Hematopoietic multipotent progenitor cell treated with erythropoietin and hydrocortisone succinate and interleukin-3 and kit ligand, for 6 days (in vitro differentiated cells): ENCODE measurements around the gene FOSL1.
A peak's percentile ranks its signal among the peaks of the same experiment; 100 is the strongest.

Experiments
- DNase-seq: peaks from one replicate; pipeline ENCODE4 v3.0.0-alpha.2; 2015

The FOSL1 gene

DNA sequence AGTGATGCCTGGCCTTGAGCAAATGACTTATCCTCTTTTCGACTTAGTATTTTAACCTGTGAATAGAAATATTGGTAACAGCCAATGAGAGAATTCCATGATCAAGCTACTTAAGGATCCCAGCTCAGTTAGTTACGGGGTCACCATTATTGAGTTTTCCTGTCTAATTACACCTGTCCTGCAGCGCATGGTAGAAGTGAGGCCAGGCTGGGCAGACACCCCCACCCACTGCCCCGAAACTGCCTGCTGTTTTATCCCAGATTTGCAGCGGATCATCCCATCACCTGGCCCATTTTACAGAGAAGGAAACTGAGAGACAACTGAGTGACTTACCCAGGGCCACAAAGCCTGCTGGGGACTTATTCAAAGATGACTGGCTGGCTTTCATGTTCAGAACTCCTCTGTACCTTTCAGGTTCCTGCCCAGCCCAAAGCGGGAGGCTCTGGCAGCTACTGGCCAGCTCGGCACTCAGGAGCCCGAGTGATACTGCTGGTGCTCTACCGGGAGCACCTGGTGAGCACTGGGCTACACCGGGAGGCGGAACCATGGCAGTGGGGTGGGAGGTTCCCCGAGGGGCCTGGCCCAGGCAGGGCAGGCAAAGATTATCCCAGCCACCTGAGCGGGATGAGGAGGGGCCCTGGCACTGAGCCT, 38.5 kb downstream of the FOSL1 start:
- DNase-seq: no peak

DNA sequence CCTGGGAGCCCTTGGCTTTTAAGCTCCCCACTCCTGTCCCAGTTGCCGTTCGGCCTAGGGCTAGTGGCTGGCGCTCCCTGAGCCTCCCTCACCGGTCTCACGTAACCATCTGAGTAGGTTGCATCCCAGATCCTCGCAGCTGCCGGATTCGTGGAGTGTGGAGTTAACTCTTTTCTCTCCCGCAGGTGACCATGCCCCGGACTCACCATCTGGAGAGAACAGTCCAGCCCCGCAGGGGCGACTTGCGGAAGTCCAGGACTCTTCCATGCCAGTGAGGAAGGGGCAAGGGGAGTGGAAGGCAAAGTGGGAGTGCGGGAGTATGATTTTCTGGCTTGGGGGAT, 39.1 kb downstream of the FOSL1 start:
- no peak for DNase-seq

DNA sequence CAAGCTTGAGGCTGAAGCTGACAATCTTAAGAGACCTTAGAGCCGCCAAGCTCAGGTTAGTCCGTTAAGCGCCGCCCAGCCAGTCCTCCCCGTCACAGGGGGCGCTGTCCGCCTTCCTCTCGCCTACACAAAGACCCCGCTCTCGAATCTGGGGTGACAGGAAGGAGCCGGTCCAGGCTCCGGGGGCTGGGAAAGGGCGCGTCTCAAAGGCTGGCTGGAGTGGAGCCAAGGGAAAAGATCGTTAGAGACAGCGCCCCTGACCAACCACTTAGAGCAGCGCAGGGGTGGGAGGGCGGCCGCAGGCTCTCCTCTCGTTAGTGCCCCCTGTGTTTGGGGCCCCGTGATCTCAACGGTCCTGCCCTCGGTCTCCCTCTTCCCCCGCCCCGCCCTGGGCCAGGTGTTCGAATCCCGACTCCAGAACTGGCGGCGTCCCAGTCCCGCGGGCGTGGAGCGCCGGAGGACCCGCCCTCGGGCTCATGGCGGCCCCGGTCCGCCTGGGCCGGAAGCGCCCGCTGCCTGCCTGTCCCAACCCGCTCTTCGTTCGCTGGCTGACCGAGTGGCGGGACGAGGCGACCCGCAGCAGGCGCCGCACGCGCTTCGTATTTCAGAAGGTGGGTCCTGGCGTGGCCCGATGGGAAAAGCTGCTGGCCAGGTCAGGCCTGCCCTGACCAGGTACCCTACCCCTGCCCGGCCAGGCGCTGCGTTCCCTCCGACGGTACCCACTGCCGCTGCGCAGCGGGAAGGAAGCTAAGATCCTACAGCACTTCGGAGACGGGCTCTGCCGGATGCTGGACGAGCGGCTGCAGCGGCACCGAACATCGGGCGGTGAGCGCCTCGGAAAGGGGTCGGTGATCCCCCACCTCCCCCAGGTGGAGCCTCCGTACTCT, 39.7 kb downstream of the FOSL1 start, which contains the start of gene MUS81:
TSS of gene MUS81 (plus strand) at position 156 of the 887 bp plus-strand sequence. CDS start at position 477, 321 bp downstream.
- DNase-seq: peak; percentile 100

DNA sequence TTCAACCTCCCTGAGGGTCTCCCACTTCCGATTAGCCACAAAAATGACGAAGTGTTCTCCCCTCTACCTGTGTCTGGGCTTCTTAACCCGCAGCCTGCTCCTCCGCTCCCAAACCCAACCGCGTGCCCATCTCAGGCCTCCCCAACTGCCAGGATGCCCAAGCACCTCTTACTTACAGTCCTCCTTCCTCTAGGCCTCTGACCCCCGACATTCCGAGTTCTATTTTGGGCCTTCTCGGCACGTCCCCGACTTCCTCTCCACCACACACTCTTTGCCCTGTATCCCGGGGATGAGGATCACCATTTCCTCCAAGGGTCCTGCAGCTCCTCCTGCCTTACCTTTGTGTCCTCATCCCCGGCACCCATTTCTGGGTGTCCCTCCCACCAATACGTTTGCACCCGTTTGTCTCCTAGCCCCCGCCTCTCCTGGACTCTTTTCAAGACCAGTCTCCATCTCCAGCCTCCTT, 40.3 kb downstream of the FOSL1 start:
- no peak for DNase-seq

DNA sequence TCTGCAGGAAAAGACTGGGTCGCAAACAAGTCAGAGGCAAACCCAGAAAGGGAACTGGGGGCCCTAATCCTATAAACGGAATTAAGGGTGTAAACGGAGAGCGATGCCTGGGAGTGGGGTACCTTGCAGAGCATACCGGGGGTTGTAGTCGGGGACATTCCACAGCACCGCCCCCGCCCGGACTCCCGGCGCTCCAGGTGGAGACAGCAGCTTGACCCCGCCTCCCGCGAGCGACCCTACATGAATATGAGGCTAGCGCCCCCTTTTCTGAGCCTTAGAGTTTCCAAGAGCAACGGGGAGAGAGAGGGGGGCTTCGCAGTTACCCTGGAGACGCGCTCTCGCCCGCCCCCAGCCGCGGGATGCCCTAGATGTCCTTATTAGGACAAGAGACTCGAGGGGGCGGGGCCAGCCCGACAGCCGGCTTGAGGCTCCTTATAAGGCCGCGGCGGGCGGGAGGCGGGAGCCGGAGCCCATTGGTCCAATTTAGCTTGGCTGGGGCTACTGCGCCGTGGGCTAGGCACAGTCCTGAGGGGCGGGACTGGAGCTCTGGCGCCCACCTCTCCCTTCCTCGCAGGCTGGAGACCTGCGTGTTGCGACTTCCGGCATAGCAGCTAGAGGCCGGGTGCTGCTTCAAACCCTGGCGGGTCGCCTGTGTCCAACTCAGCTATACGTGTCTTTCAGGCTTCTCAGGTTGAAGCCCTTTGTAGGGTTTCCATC, 40.9 kb downstream of the FOSL1 start:
- peak; percentile 100 for DNase-seq

DNA sequence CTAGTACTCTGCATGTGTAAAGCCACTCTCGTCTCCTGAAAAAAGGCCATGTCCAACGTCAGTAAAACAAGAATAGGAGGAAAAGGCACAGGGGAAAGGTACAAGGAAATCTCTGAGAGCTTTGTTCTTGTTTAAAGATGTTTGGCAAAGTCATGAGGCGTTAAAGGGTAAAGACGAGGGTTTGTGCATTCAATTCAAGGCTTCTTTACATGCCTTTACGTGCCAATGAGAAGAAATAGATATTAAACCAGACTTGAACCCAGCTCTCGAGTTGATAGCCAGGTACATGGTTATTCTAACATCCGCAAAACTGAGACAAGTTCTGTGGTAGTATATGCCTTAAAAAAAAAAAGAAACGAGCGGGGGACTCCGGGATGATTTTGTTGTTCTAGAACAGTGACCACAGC, 41.5 kb downstream of the FOSL1 start:
- DNase-seq: peak; percentile 51

DNA sequence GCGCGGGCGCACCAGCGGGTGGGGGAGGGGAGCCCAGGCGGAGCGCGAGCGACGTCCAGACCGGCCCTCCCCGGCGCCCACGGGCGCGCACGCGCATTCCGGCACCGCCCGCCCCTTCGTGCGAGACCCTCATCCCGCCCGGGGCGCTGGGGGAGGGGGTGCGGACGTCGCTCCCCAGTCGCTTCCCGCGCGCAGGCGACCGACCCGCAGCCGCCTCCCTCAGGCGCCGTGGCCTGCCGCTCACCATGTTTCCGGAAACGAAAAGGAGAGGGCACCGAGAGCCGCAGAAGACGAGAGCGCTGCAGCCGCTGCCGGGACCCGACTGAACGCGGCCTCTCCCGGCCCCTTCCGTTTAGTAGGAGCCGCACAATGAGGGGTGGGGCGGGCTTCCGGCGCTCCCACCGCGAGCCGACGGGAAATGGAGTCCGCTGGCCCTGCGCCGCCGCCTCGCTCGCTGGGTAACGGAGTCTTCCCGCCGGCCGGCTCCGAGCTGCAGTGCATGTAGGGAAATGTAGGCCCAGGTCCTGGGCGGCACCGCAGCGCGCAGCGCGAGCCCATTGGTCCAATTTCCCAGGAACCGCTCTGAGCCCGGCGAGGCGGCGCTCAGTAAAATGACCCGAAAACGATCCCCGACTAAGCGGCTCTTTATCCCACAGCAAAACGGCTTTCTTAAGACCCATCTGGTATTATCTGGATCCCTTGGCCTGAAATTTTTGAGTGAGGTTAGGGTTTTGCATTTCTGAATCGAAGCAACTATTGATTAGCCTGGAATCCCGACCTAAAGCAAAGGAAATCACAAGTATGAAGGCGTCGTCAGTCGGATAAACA, 42.1 kb downstream of the FOSL1 start, which contains the start of gene CFL1:
TSS of gene CFL1 (minus strand) at position 328 of the 828 bp plus-strand sequence. CDS start at position 247, 81 bp downstream.
- DNase-seq: peak; percentile 98

DNA sequence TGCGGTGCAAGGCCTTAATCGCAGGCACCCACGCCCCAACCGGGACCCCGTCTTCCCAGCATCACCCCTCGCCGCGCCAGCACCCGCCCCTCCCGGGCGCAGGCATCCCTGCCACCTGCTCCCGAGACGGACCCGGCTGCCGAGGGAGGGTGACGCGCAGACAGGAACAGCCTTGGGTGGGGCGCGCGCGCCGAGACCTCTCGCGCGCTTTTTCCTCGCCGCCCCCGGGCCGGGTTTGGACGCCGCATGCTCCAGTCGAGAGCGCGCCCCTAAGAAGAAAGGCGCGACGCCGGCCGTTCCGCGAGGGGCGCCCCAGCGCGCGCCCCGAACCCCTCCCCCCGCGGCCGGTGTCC, 42.7 kb downstream of the FOSL1 start:
- DNase-seq: peak; percentile 59

DNA sequence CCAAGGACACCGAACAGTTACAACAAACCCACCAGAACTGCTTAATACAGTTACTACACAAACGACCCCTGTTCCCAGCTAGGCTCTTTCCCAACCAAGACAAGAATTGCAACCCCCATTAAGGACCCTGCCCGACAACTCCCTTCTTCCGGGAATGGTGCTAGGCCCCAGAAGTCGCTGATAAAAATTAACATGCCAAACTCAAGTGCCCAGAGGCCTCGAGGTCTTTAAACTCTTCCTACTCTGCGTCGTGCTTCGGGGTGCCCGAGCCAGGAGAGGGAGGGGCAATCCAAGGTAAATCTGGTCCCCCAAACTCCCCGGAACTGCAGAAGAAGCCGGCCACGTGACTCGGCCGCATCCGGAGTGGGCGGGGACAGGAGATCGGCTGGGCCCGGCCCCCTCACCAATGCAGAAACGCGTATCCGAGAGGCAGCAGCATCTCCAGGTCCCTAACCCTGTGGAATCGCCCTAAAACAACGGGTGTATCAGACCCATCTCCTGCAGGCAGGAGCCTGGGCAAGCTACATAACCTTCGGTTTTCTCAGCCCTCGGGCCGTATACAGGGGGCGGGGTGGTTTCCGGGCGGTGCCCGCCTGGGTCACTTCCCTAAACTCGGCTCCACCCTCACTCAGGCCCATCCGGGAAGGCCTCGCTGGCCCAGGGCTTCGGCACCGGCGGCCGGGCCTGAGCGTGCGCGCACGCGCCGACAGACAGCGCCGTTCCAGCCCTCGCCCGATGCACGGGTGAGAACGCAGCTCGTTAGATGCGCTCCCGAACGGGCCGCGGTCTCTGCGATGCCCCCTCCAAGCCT, 43.3 kb downstream of the FOSL1 start:
- DNase-seq: peak; percentile 87

DNA sequence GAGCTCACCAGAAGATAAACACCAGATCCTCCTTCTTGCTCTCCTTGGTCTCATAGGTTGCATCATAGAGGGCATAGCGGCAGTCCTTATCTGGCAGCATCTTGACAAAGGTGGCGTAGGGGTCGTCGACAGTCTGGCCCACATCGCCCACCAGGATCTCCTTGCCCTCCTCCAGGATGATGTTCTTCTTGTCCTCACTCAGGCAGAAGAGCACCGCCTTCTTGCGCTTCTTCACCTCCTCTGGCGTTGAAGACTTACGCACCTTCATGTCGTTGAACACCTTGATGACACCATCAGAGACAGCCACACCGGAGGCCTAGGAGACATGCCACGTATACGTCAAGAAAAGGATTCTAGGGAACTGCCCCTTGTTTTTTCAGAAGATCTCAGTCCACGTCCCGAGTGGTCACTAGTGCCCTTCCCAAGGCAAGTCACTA, 44.2 kb downstream of the FOSL1 start:
- no peak for DNase-seq

DNA sequence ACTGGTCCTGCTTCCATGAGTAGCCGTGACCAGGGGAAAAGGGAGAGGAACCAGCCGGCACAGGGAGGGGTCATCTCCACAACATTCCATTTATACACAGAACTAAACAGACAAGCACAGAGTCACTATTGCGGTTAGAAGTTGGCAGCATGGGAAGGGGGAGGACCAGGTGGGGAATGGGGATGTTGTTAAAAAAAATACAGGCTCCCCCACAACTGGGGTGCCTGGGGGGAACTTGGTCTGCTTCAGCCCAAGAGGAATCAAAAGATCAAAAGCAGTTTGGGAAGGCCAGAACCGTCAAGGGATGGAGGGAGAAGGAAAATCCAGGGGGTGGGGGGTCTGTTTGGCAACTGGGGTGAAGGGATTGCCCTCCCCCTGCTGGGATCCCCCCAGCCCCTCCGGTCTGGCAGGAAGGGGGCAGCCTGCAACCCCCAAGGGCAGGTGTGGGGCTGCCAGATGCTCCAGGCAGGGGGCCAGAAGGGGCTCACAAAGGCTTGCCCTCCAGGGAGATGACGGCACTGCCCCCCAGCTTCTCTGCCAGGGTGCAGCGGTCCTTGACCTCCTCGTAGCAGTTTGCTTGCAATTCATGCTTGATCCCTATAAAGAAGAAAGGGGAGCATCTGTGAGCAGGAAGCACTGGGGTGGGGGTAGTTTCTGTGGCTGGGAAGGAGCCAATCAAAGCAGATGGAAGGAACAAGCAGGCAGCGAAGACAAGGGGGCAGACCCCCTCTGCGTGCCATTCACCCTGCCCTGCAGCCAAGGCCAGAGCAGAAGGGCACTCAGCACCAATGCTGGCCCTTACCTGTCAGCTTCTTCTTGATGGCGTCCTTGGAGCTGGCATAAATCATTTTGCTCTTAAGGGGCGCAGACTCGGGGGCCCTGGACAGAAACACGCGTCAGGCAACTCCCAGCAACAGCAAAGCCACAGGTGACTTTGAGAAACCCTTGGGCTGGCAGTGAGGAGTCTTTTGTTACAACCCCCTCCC, 45.0 kb downstream of the FOSL1 start:
- DNase-seq: peak; percentile 0

DNA sequence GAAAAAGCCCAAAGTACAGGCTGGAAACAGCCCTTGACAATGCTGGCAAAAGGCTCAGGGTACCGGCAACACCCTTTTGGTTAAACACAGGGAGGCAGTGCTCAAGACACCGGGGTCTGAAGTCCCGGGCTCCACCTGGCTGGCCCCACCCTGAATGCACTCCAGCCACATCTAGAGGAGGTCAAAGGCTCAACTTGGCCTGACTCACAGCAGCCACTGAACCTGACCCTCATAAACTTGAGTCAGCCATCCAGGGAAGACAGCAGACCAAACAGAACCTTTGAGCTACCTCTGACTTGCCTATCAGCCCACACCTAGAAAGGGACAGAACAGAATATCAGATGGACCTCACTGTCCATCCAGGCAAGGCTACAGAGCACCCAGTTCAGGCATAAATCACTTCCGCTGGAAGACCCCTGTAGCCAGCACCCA, 46.0 kb downstream of the FOSL1 start:
- no peak for DNase-seq

DNA sequence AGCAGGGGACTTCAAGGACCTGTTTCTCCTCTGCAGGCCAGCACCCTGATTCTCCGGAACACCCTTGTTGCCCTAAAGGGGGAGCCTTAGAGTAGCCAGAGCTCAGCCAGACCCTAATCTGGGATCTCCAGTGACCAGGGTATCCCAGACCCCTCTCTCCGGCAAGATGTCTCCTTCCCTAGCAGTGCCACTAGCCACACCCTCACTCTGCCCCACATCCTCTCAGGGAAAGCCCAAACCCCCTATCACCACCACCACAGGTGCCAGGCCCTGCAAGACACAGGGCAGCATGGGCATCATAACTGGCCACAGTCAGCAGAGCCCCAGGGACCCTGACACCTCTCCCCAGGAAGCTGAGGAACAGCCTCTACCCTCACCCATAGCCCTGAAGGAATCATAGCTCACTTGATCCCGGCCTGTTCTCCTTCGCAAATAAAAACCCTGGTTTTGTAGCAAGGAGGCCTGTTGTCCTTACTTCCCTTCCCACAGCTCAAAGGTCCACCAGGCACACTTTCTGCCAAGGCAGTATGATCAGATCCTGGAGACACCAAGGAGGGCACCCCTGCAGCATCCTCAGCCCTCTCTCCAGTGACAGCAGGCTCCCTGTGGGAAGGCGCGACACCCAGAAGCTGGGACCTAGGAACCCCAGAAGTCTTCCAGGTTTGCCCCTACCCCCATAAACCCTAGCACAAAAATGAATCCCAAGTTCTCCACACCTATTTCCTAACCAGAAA, 46.8 kb downstream of the FOSL1 start:
- DNase-seq: peak; percentile 43

DNA sequence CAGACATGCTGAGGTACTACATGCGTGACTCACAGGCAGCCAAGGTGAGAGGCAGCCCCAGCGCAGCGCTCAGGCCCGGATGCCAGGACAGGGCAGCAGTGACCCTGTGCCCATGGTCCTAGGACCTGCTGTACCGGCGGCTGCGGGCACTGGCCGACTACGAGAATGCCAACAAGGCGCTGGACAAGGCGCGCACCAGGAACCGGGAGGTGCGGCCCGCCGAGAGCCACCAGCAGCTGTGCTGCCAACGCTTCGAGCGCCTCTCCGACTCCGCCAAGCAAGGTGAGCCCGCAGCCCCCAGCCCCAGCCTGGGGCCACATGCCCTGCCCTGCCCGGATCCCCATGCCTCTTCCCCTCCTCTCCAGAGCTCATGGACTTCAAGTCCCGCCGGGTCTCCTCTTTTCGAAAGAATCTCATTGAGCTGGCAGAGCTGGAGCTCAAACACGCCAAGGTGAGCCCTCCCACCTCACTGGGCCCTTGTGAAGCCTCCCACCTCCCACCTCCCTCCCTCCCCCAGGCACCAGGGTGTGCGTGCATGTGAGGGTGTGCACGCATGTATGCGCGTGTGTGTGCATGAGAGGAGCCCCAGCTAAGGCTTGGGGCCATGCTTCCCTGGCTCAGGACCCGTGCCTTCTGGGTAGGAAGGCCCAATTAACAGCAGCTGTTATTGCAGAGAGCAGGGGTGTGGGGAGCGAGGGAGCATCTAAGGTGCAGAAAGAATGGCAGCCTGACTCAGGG, 47.5 kb downstream of the FOSL1 start:
- peak; percentile 2 for DNase-seq

DNA sequence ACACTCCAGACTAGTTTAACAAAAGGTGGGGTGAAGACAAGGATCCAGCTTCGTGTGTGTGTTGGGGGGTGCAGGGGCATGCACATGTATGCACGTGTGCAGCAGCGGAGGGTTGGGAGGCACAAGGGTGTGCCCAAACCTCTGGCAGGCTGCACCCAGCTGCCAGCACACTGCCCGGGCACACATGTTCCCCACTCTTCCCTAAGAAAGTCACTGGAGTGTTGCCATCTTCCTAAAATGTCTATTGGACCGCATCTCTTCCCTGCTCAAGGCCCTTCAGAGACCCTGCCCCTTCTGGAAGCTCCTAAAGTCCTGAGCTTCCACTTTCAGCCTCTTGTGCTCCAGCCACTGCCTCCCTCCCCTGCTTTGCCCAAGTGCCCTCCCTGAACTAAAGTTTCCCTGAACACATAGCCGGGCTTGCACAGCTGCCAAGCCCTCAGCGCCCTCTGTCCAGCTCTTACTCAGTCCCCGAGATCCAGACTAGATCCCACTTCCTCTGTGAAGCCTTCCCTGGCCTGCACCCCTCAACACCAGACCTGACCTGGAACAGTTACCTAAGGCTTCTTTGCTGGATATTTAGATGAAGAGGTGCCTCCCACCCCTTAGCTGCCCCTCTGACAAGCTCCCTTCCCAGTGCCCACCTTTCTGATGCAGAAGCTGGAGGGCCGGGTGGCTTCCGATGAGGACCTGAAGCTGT, 48.2 kb downstream of the FOSL1 start:
- DNase-seq: no peak

DNA sequence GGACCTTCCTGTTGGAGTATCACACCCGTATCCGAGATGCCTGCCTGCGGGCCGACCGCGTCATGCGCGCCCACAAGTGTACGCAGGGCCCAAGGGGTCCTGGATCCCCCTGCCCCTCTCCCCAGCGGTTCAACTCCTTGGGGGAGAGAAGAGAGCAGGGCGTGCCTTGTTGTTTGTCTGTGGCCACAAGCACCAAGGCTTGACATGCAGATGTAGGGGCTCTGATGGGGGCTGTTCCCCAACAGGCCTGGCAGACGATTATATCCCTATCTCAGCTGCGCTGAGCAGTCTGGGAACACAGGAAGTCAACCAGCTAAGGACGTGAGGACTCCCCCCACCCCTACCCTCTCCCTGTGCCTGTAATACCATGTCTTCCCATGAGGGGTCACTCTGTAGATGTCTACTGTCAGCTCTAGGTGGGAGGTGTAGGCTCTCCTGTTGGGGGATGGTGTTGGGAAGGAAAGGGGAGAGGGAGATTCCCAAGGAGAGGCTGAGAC, 49.1 kb downstream of the FOSL1 start:
- peak; percentile 53 for DNase-seq

DNA sequence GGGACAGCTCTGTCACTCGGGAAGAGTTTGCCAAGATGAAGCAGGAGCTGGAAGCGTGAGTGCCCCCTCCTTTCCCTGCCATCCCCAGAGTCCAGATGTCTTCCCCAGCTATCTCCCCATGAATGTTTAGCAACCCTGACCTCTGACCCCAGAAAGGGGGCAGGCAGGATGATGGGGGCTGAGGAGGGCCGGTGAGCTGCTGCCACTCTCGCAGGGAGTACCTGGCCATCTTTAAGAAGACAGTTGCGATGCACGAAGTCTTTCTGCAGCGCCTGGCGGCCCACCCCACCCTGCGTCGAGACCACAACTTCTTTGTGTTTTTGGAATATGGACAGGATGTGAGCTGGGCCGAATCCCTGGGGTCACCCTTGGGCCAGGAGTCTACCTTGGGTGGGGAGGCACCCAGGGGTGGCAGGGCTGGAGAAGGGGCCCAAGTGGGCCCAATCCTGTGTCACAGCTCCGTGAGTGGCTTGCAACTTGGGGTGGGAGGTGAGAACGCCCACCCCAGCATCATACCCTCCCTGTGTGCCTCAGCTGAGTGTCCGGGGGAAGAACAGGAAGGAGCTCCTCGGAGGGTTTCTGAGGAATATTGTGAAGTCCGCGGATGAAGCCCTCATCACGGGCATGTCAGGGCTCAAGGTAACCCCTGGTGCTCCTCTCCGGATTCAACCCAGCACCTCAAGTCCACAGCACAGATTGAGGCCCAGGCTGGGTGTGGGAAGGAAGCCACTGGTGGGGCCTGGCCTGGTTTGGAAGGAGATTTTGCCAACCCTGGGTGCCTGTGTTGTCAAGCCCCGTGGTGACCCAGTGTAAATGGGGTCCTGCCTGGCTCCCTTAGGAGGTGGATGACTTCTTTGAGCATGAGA, 49.7 kb downstream of the FOSL1 start:
- peak; percentile 1 for DNase-seq
